H54 (cell line): Measurements from ENCODE around the gene NEGR1.

Experiments used
- DNase-seq: peaks from one replicate; pipeline ENCODE4 v3.0.0; 2011; ENCODE audit warnings: low spot score, mixed read lengths; ENCODE audit not compliant: insufficient read length
- FAIRE-seq: peaks from 3 replicates; lab custom pipeline; 2011; peaks lifted over from hg19 to GRCh38; lab: Jason Lieb, UNC
- POLR2A ChIP-seq: IDR thresholded peaks from 2 replicates; pipeline ENCODE4 v1.6.1; 2011; ENCODE audit warnings: low read depth, mild to moderate bottlenecking, low read length

The NEGR1 gene

GRCh38 chr1:71687376-71687775, 595.0 kb downstream of the NEGR1 start:
- no peak for TF ChIP-seq POLR2A
- FAIRE-seq (no peak), DNase-seq (no peak)

GRCh38 chr1:71676979-71677925, 605.1 kb downstream of the NEGR1 start:
- FAIRE-seq (no peak), DNase-seq (no peak)
- no peak for TF ChIP-seq POLR2A

DNA sequence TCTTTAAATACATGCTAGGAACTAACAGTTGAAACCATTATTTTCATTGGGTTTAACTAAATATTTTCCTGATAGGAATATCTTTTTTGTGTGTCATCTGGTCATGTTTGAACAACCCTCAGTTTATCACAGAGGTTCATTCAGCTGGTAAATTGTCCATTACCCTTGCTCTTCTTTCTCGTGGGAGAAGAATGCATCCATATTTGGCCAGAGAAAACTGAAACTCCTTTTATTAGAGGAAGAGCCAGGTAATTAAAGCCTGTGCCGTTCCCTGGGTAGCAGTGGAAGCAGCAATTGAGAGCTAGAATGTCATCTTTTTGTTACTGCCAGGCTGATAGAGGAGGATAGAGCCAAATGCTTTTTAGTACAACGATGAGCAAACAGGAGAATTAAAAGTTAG, 614.3 kb downstream of the NEGR1 start:
- no peak for FAIRE-seq
- no peak for DNase-seq
- TF ChIP-seq POLR2A: no peak

- no peak for DNase-seq
- no peak for TF ChIP-seq POLR2A
- no peak for FAIRE-seq
These were observed 615.1 kb downstream of the NEGR1 start for GRCh38 chr1:71667216-71667615.

DNA sequence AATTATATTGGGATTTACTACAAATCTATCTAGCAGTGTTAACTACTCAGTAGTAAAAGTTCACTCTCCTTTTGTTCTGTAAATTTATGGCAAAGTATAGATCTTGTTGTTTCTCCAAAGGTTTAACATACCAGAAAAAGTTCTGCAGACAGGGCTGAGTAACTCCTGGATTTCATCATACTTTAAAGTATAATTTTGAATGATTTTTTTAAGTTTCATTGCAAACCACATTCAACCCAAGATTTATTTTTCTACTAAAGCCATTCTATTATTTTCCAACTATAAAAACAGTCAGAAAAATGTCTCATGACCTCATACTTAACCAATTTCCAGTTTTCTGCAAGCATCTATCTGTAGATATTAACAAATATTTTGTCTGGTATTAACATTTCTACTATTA, 615.7 kb downstream of the NEGR1 start:
- FAIRE-seq (no peak), DNase-seq (no peak)
- no peak for TF ChIP-seq POLR2A

GRCh38 chr1:71660411-71660810, 621.9 kb downstream of the NEGR1 start:
- no peak for DNase-seq
- TF ChIP-seq POLR2A: no peak
- FAIRE-seq: no peak

- DNase-seq (no peak), FAIRE-seq (no peak)
- TF ChIP-seq POLR2A: no peak
These were observed 624.3 kb downstream of the NEGR1 start for GRCh38 chr1:71657891-71658679.

DNA sequence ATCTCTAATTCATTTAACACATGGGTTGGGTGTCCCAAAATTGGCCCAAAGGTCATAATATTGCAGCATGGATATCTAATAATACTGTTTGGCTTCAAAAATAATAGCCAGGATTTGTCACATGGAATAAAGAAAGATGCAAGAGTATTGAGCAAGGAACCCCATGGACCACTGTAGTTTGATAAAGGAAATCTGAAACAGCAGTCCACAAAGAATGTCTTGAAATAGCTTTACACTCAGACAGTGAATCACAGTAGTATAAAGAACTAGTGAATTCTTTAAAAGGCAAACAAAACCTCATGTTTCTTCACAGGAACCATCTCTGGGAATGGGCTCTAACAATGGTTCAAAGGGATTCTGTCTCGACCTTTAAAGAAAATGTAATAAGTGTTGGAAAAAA, 625.4 kb downstream of the NEGR1 start:
- FAIRE-seq (no peak), DNase-seq (no peak)
- TF ChIP-seq POLR2A: no peak

DNA sequence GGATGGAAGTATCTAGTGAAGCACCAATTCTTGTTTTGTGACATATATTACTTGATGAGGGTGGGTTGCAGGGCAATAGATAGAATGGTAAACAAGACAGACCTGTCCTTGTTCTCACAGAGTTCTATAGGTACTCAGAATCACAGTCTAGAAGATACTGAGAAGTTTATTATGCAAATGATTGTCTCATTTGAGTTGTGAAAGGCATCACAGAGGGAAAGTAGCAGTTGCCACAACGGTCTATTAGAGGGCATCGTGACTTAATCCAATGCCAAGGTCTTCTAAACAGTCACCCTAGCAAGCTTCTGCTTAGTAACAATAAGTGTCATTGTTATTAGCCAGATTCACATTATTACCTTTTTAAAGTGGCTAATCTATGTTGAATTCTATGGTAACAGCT, 626.7 kb downstream of the NEGR1 start:
- FAIRE-seq (no peak), DNase-seq (no peak)
- TF ChIP-seq POLR2A: no peak

GRCh38 chr1:71653952-71654351, 628.4 kb downstream of the NEGR1 start:
- DNase-seq (no peak), FAIRE-seq (no peak)
- no peak for TF ChIP-seq POLR2A

- no peak for FAIRE-seq
- no peak for TF ChIP-seq POLR2A
- no peak for DNase-seq
These were observed 631.1 kb downstream of the NEGR1 start for GRCh38 chr1:71651214-71651613.

DNA sequence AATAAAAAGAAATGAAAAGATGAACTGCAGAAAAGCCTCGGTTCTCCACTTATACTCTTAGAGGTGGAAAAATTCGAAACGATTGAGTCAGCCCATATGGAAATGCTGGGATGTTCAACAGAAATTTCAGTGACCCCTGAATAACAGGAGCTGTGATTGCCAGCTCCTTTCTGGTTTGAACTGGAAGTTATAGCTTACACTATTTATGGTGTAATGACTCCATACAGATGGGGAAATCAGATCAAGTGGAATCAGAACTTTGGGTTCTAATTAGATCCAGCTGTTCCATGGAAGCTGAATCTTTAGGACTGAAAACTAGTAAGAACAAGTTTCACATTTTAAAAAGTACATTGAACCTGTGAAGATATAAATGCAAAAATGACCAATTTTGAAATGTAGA, 632.2 kb downstream of the NEGR1 start:
- DNase-seq: no peak
- no peak for TF ChIP-seq POLR2A
- no peak for FAIRE-seq

DNA sequence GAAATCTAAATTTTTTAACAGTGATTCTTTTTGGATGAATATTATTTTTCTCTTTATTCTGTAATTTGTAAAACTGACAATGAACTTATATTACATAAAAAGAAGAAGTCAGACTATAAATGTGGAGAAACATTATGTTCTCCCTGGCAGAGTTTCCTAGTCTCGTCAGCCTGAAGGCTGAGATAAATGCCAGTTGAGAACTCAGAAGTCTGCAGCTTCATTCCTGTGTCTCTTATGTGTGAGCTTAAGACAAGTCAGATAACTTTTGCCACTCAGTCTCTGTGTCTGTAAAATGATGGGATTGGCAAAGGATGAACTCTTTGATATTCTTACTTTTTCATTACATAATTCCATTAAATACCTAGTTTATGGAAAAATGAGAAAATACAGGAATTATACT, 632.7 kb downstream of the NEGR1 start:
- no peak for TF ChIP-seq POLR2A
- no peak for DNase-seq
- no peak for FAIRE-seq
